GM10266 (cell line): ENCODE data around the gene ZNF133.
A peak's percentile ranks its signal among the peaks of the same experiment; 100 is the strongest.
"Not testable (repeated sequence)": the region's sequence is repeated elsewhere in the genome, so short reads cannot be mapped to it uniquely, and the experiment has no call there.

Experiments used
- DNase-seq: peaks from one replicate; pipeline ENCODE4 v3.0.0; 2012; ENCODE audit errors: extremely low spot score
- CTCF ChIP-seq: IDR thresholded peaks from 2 replicates; pipeline ENCODE4 v1.5.1; 2012; ENCODE audit warnings: mild to moderate bottlenecking, low read depth; ENCODE audit not compliant: control insufficient read depth, insufficient read depth; ENCODE audit errors: missing control alignments

ZNF133 gene

GRCh38 chr20:18287915-18288748 is at the start of gene ZNF133:
Gene ZNF133, plus strand, starts transcription at chr20:18288527. Its CDS starts 17,160 bp downstream, at chr20:18305687.
- peak; percentile 87 for DNase-seq
- peak; percentile 30 for TF ChIP-seq CTCF

- no peak for DNase-seq
- no peak for TF ChIP-seq CTCF
Observed at GRCh38 chr20:18240997-18241396, 47.3 kb upstream of the ZNF133 start.

GRCh38 chr20:18243802-18244201 is 44.5 kb upstream of the ZNF133 start:
- no peak for DNase-seq
- TF ChIP-seq CTCF: no peak

DNA sequence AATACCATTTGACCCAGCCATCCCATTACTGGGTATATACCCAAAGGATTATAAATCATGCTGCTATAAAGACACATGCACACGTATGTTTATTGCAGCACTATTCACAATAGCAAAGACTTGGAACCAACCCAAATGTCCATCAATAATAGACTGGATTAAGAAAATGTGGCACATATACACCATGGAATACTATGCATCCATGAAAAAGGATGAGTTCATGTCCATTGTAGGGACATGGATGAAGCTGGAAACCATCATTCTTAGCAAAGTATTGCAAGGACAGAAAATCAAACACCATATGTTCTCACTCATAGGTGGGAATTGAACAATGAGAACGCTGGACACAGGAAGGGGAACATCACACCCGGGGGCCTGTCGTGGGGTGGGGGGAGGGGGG is 39.8 kb upstream of the ZNF133 start:
- DNase-seq: not testable (repeated sequence)

GRCh38 chr20:18250217-18250616 is 38.1 kb upstream of the ZNF133 start:
- no peak for TF ChIP-seq CTCF
- no peak for DNase-seq

DNA sequence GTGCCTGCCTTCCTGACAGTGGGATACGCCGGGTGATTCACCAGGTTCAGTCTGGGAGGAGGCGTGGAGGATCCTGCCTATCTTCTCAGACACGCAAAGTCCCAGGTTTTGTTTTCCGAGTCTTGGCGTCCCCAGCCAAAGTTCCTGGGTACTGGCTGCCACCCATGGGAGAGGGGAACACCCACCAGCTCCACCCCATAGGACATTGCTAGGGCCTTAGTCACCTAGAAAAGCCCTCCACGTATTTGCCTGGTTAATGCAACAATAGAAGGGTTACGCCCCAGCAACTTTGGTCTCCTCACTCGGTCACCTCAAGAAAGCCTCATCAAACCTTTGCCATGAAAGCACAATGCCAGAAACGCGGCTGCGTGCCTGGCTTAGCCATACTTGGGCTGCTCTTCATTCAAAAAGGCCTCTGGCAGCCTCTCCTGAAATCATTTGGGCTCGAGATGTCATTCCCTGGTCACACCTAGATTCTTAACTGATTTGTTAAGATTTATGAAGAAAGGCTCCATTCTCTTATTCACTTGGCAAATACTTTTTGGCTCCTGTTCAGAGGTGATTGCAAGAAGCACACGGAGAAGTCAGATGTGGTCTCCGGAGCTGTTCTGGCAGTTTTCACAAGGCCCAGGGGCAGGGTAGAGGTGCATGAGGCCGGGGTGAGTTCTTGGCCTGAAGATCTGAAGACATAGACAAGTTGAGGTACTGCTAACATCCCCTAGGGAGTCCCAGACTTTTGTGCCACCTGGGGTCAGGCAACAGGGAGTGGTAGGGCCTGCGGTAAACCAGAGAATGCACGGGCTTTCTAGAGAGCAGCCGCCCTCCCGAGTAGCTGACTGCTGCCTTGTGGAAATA is 35.5 kb upstream of the ZNF133 start:
- TF ChIP-seq CTCF: no peak
- DNase-seq: no peak

- no peak for TF ChIP-seq CTCF
- no peak for DNase-seq
Observed at GRCh38 chr20:18254615-18255014, 33.7 kb upstream of the ZNF133 start.
